ENCODE data around the gene CACNA2D4.
"Not testable (repeated sequence)": the region's sequence is repeated elsewhere in the genome, so short reads cannot be mapped to it uniquely, and the experiment has no call there.

GRCh38 chr12:1817928-1818327 is 100.5 kb downstream of the CACNA2D4 start:
- TF ChIP-seq, protein P1, sequence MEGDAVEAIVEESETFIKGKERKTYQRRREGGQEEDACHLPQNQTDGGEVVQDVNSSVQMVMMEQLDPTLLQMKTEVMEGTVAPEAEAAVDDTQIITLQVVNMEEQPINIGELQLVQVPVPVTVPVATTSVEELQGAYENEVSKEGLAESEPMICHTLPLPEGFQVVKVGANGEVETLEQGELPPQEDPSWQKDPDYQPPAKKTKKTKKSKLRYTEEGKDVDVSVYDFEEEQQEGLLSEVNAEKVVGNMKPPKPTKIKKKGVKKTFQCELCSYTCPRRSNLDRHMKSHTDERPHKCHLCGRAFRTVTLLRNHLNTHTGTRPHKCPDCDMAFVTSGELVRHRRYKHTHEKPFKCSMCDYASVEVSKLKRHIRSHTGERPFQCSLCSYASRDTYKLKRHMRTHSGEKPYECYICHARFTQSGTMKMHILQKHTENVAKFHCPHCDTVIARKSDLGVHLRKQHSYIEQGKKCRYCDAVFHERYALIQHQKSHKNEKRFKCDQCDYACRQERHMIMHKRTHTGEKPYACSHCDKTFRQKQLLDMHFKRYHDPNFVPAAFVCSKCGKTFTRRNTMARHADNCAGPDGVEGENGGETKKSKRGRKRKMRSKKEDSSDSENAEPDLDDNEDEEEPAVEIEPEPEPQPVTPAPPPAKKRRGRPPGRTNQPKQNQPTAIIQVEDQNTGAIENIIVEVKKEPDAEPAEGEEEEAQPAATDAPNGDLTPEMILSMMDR (IDR thresholded peaks at IDR 0.05) = not testable (repeated sequence)
- not testable (repeated sequence) for TF ChIP-seq POLR2A (IDR thresholded peaks at IDR 0.05)
